Measurements from ENCODE around the gene SSX2IP. TPM values are rescaled to one million over a fixed set of nuclear protein-coding genes. Genes with fewer than 3 reads are reported as not detected.
"Not testable (repeated sequence)": the region's sequence is repeated elsewhere in the genome, so short reads cannot be mapped to it uniquely, and the experiment has no call there.

SSX2IP gene
- total RNA-seq, 2 donors from 2014 or later, result 10.7 to 25.2 TPM

GRCh38 chr1:84653130-84653677 lies 37.1 kb downstream of the SSX2IP start:
- Histone ChIP-seq H3K27me3 (replicated peaks; ENCODE audit: insufficient read depth) (no peaks in the 10 kb centered on the region), H3K27ac (no peak overlapping the region), H3K9me3 (no peaks in the 10 kb centered on the region), H3K4me1 (replicated peaks) (no peaks in the 10 kb centered on the region), H3K4me3 (no peak overlapping the region), H3K36me3 (peaks cover 0 to 2% of the 10 kb centered on the region in 2 donors)
- TF ChIP-seq POLR2A (IDR thresholded peaks at IDR 0.05) (no peak), POLR2AphosphoS5 (IDR thresholded peaks at IDR 0.05) (no peak)
- TF ChIP-seq, protein P1, sequence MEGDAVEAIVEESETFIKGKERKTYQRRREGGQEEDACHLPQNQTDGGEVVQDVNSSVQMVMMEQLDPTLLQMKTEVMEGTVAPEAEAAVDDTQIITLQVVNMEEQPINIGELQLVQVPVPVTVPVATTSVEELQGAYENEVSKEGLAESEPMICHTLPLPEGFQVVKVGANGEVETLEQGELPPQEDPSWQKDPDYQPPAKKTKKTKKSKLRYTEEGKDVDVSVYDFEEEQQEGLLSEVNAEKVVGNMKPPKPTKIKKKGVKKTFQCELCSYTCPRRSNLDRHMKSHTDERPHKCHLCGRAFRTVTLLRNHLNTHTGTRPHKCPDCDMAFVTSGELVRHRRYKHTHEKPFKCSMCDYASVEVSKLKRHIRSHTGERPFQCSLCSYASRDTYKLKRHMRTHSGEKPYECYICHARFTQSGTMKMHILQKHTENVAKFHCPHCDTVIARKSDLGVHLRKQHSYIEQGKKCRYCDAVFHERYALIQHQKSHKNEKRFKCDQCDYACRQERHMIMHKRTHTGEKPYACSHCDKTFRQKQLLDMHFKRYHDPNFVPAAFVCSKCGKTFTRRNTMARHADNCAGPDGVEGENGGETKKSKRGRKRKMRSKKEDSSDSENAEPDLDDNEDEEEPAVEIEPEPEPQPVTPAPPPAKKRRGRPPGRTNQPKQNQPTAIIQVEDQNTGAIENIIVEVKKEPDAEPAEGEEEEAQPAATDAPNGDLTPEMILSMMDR (IDR thresholded peaks at IDR 0.05), result no peak
- intact Hi-C loops (cut with DNase I), result no loop called here
- WGBS, result 90% methylated on average over 2 of the region's 2 CpGs
- DNase-seq (ENCODE audit: low spot score), result no peak

DNA sequence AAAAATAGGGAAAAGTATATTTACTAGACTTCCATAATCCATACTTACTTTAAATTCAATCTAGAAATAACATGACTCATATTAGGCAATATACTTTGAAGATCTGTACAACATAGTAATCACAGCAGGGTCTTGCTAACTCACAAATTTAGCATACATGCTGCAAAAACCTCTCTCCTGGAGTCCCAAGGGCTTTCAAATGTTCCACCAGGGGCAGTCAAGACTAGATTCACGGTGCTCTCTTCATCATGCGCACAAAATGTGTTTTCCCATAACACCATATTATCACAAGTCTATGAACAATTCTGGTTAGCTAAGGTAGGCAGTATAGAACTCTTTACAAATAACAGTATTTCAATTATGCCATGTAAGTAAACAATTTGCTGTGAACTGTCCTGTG lies 45.8 kb downstream of the SSX2IP start:
- no peaks in the 10 kb centered on the region for H3K9me3 ChIP-seq
- TF ChIP-seq POLR2A (IDR thresholded peaks at IDR 0.05) (no peak), POLR2AphosphoS5 (IDR thresholded peaks at IDR 0.05) (no peak)
- TF ChIP-seq, protein P1 (IDR thresholded peaks at IDR 0.05), result no peak
- H3K4me3 ChIP-seq, result no peak overlapping the region
- intact Hi-C loops (cut with DNase I), result no loop called here
- DNase-seq (ENCODE audit: low spot score), result no peak
- WGBS, result 93% methylated on average over 2 of the region's 2 CpGs
- no peaks in the 10 kb centered on the region for H3K36me3 ChIP-seq
- no peak overlapping the region for H3K27ac ChIP-seq
- H3K4me1 ChIP-seq (replicated peaks), result no peaks in the 10 kb centered on the region
- no peaks in the 10 kb centered on the region for H3K27me3 ChIP-seq (replicated peaks; ENCODE audit: insufficient read depth)

DNA sequence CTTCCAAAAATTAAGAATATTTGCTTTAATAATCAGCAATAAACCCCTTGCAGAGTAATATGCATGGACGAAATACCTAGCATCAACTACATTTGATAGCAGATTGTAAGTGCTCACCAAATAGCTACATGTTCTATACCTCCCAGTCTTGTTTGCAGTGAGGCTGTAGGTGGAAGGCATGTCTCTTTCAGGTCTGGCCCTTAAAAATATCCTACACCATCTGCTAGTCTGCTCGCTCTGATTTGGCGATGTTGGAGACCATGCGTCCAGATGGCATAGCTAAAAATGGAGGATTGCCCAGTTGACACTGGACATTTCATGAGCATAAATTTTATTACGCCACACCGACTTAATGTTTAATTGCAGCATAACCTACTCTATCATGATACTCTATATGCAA lies 47.1 kb downstream of the SSX2IP start:
- WGBS, result 95% methylated on average over 6 of the region's 6 CpGs
- TF ChIP-seq POLR2A (IDR thresholded peaks at IDR 0.05) (no peak), POLR2AphosphoS5 (IDR thresholded peaks at IDR 0.05) (no peak)
- TF ChIP-seq, protein P1 (IDR thresholded peaks at IDR 0.05), result no peak
- Histone ChIP-seq H3K4me1 (replicated peaks) (no peaks in the 10 kb centered on the region), H3K36me3 (no peaks in the 10 kb centered on the region), H3K27ac (no peak overlapping the region), H3K9me3 (no peaks in the 10 kb centered on the region), H3K27me3 (replicated peaks; ENCODE audit: insufficient read depth) (no peaks in the 10 kb centered on the region), H3K4me3 (no peak overlapping the region)
- intact Hi-C loops (cut with DNase I), result no loop called here
- no peak for DNase-seq (ENCODE audit: low spot score)

DNA sequence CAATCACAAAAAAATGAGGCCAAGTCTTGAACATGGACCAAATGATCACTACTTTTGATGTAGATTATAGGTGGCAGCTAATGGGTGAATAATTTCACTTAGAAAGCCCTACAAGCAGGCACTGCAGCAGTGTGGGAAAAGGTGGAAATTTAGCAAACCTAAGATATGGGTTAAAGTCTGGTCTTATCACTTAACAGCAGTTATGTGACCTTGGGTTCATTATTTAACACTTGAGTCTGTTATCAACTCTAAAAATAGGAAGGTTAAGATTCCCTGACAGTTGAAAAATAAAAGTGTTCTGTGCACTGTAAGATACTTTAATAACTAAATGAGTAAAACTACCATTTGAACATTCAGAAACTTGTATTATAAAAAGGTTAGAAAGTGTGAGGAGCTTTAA lies 47.5 kb downstream of the SSX2IP start:
- no peak overlapping the region for H3K4me3 ChIP-seq
- DNase-seq (ENCODE audit: low spot score), result no peak

GRCh38 chr1:84639731-84640130 lies 50.5 kb downstream of the SSX2IP start:
- intact Hi-C loops (cut with DNase I); DNase-seq (ENCODE audit: low spot score); H3K36me3 ChIP-seq; H3K27me3 ChIP-seq (replicated peaks; ENCODE audit: insufficient read depth); H3K27ac ChIP-seq; H3K4me1 ChIP-seq (replicated peaks); H3K9me3 ChIP-seq; H3K4me3 ChIP-seq: not testable (repeated sequence)
- WGBS, result 76% methylated on average over 6 of the region's 6 CpGs

More for the DNA sequence above, 47.5 kb downstream of the SSX2IP start:
- Histone ChIP-seq H3K27ac (no peak overlapping the region), H3K27me3 (replicated peaks; ENCODE audit: insufficient read depth) (no peaks in the 10 kb centered on the region), H3K4me1 (replicated peaks) (no peaks in the 10 kb centered on the region), H3K36me3 (no peaks in the 10 kb centered on the region), H3K9me3 (no peaks in the 10 kb centered on the region)
- intact Hi-C loops (cut with DNase I), result no loop called here
- TF ChIP-seq, protein P1 (IDR thresholded peaks at IDR 0.05), result no peak
- TF ChIP-seq POLR2A (IDR thresholded peaks at IDR 0.05) (no peak), POLR2AphosphoS5 (IDR thresholded peaks at IDR 0.05) (no peak)

Measured in prostate gland (tissue), 2 donors.